GM10266 (cell line): ENCODE results near the gene IGF2BP3.

Experiments
- DNase-seq: peaks from one replicate; pipeline ENCODE4 v3.0.0; 2012; ENCODE audit errors: extremely low spot score
- TF ChIP-seq, protein P1 (sequence below): IDR thresholded peaks from 2 replicates; pipeline ENCODE4 v1.5.1; 2012; ENCODE audit warnings: mild to moderate bottlenecking, low read depth; ENCODE audit not compliant: control insufficient read depth, insufficient read depth; ENCODE audit errors: missing control alignments

IGF2BP3 gene

DNA sequence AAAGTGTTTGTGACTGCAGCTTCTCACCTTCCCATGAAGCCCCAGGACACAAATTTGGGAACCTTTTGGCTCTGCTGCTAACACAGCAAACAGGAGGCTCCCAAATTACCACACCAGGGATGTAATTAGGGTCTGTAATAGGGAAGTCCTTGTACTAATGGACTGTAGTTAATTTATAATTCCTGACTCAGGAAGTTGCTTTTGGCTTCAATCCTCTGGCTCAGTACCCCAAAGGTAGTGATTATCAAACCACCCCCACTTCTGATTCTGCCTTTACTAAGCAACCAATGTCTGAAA, 174.9 kb downstream of the IGF2BP3 start:
- DNase-seq = no peak
- TF ChIP-seq, protein P1, sequence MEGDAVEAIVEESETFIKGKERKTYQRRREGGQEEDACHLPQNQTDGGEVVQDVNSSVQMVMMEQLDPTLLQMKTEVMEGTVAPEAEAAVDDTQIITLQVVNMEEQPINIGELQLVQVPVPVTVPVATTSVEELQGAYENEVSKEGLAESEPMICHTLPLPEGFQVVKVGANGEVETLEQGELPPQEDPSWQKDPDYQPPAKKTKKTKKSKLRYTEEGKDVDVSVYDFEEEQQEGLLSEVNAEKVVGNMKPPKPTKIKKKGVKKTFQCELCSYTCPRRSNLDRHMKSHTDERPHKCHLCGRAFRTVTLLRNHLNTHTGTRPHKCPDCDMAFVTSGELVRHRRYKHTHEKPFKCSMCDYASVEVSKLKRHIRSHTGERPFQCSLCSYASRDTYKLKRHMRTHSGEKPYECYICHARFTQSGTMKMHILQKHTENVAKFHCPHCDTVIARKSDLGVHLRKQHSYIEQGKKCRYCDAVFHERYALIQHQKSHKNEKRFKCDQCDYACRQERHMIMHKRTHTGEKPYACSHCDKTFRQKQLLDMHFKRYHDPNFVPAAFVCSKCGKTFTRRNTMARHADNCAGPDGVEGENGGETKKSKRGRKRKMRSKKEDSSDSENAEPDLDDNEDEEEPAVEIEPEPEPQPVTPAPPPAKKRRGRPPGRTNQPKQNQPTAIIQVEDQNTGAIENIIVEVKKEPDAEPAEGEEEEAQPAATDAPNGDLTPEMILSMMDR = no peak

DNA sequence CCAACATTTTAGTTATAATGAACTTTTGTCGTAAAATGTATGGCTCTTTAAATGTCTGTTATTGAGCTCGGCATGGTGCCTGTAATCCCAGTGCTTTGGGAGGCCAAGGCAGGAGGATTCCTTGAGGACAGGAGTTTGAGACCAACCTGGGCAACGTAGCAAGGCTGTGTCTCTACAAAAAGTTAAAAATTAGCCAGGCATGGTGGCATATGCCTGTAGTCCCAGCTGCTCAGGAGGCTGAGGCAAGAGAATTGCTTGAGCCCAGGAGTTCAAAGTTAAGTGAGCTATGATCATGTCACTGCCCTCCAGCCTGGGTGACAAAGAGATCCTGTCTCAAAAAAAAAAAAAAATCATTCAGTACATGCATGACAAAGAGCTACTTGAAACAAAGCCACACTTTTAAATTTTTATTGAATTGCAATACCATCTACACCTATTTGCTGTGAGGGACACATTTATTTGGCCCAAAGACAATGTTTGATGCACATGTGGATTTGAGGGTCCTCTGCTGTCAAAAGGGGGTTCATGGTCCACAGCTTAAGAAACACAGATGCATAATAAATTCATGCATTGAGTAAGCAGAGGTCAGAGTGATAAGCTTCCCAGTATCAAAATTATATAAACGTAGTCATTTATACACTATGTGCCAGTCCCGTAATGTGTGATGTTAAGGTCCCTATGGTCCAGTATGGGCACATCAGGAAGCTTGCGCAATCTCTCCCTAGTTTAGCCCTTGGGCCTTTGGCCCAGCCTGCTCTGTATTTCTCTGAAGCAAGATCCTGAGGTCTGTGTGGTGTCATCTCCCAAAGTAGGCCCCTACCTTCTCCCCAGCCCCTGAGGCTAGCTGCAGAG, 175.5 kb downstream of the IGF2BP3 start:
- TF ChIP-seq, protein P1 = no peak
- no peak for DNase-seq

DNA sequence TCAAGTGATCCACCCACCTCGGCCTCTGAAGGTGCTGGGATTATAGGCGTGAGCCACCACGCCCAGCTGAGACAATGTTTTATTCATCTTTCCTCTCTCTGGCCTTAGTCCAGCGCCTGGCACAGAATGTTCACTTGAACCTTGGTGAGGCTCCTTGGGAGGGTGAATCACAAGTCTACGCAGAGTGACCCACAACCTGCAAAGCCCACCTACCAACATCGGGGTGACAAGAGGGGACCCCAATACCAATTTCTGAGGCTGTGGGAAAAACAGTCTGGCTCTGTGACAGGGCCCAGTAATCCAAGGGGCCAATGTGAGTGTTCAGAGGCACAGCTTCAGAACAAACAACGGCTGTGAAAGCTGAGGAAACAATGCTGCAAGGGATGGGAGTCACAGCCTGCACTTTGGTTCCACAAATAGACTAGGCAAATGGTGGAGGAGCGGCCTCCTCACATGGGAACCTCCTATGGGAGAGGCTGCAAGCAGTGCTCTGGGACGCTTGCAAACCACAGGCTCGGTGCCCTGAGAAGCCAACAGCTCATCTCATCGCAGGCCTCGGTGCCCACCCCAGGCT, 176.7 kb downstream of the IGF2BP3 start:
- DNase-seq = no peak
- TF ChIP-seq, protein P1 = no peak

DNA sequence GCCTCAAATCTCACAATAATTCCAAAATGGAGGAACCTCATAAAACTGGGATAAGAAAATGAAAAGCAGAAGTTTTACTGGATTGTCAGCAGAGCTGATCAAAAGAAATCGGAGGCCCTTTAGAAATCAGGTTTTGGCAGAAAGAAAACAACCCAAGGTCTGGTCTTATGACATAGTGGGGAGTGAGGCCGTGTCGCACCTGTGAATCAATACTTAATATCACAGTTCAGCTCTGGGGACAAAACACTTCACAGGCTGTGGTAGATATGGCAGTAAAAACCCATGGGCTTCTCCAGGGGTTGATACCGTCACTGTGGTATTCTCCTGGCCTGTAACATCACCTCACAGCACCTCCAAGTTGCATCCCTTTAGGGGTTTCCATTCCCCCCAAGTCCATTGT, 177.7 kb downstream of the IGF2BP3 start:
- TF ChIP-seq, protein P1 = no peak
- DNase-seq = no peak

DNA sequence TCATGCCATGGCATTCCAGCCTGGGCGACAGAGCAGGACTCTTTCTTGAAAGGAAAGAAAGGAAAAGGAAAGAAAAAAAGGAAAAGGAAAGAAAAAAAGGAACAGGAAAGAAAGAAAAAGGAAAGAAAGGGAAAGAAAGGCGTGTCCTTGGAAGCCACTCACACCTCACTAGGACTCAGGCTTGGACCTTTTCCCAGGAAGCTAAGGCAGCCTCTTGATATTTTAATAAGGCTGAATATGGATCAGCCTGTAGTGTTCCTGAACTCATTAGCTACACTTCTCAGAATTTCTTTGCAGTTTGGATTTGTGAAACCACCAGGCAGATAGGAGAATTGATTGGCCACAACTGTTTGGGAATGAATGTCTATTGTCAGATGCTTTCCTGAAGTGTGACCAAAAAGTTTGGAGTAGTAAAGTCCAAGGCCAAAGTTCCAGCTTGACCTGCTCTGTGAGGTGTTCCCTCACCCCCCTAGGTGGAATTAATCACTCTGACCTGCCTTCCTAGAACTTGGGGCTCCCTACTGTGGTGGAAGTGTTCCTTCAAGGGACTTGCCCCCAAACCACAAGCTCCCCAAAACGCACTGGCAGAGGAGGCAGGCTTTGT, 178.2 kb downstream of the IGF2BP3 start:
- no peak for DNase-seq
- TF ChIP-seq, protein P1 = no peak

DNA sequence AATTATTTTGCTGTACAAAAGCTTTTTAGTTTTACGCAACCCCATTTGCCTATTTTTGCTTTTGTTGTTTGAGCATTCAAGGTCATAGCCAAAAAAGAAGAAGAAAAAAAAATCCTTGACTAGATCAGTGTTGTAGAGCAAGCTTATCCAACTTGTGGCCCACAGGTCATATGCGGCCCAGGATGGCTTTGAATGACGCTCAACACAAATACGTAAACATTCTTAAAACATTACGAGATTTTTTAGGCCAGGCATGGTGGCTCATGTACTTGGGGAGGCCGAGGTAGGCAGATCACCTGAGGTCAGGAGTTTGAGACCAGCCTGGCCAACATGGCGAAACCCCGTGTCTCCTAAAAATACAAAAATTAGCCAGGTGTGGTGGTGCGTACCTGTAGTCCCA, 179.3 kb downstream of the IGF2BP3 start:
- no peak for DNase-seq
- TF ChIP-seq, protein P1 = no peak

DNA sequence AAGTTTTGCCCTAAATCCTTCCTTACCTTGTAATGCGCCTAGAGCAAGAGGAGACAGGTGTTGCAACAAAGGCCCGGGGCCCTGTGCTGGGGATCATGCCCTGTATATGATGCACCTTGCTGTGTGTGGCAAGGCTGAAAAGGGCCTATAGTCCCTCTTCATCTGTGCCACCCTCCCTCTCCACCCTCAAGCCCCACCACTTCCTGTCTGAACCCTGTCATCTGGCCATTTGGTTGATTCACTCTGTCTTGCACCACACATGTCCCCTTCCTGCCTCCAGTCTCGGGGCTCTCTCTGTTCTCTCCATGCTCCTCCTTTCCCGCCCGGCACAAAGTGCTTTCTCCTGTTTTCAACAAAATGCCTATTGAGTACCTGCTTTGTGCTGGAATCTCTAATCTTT, 182.7 kb downstream of the IGF2BP3 start:
- TF ChIP-seq, protein P1 = no peak
- no peak for DNase-seq
